ENCODE measurements around the gene RBMS1. TPM values are rescaled to one million over a fixed set of nuclear protein-coding genes. Genes with fewer than 3 reads are reported as not detected.

Gene RBMS1
- total RNA-seq, 1 experiment from 2014 or later, result 65.4 TPM

GRCh38 chr2:160300203-160300602 is 193.4 kb downstream of the RBMS1 start:
- no peak overlapping the region for H3K27ac Mint-ChIP-seq (ENCODE audit: low read depth, unreplicated experiment)
- intact Hi-C loops (cut with micrococcal nuclease), result no loop called here
- peaks cover 70% of the 10 kb centered on the region for H3K36me3 Mint-ChIP-seq (ENCODE audit: insufficient read depth, unreplicated experiment)
- H3K4me3 Mint-ChIP-seq (ENCODE audit: unreplicated experiment), result no peak overlapping the region
- POLR2A ChIA-PET, result interaction anchor here (0.6 kb wide), 1 partner anchor 1004 kb away, joined by 4 read pairs; no protein-coding TSS in a partner anchor
- BruUV-seq (replicated peaks), result no TSS peak
- no peak for DNase-seq (ENCODE audit: unreplicated experiment)
- peaks cover 9% of the 10 kb centered on the region for H3K4me1 Mint-ChIP-seq (ENCODE audit: insufficient read depth, unreplicated experiment)
- H3K27me3 Mint-ChIP-seq (ENCODE audit: insufficient read depth, unreplicated experiment), result no peaks in the 10 kb centered on the region
- no peaks in the 10 kb centered on the region for H3K9me3 Mint-ChIP-seq (ENCODE audit: unreplicated experiment)
- CTCF ChIA-PET, result interaction anchor here (0.5 to 1.3 kb wide), 5 partner anchors 9 to 526 kb away, joined by 3 to 4 read pairs (median 3); no protein-coding TSS in a partner anchor
- TF ChIP-seq CTCF (IDR thresholded peaks at IDR 0.05; ENCODE audit: unreplicated experiment), result no peak

GRCh38 chr2:160299540-160299939 is 194.1 kb downstream of the RBMS1 start:
- Mint-ChIP-seq H3K27ac (ENCODE audit: low read depth, unreplicated experiment) (no peak overlapping the region), H3K36me3 (ENCODE audit: insufficient read depth, unreplicated experiment) (peaks cover 70% of the 10 kb centered on the region), H3K4me1 (ENCODE audit: insufficient read depth, unreplicated experiment) (peaks cover 12% of the 10 kb centered on the region), H3K9me3 (ENCODE audit: unreplicated experiment) (no peaks in the 10 kb centered on the region), H3K27me3 (ENCODE audit: insufficient read depth, unreplicated experiment) (no peaks in the 10 kb centered on the region), H3K4me3 (ENCODE audit: unreplicated experiment) (no peak overlapping the region)
- ChIA-PET POLR2A (interaction anchor here (0.6 kb wide), 1 partner anchor 1003 kb away, joined by 4 read pairs; no protein-coding TSS in a partner anchor), CTCF (interaction anchor here (0.6 to 1.3 kb wide), 4 partner anchors 11 to 96 kb away, joined by 3 to 4 read pairs (median 3); no protein-coding TSS in a partner anchor)
- DNase-seq (ENCODE audit: unreplicated experiment), result no peak
- no TSS peak for BruUV-seq (replicated peaks)
- intact Hi-C loops (cut with micrococcal nuclease), result no loop called here
- TF ChIP-seq CTCF (IDR thresholded peaks at IDR 0.05; ENCODE audit: unreplicated experiment), result no peak

GRCh38 chr2:160298960-160299359 is 194.6 kb downstream of the RBMS1 start:
- H3K4me3 Mint-ChIP-seq (ENCODE audit: unreplicated experiment), result no peak overlapping the region
- no peak overlapping the region for H3K27ac Mint-ChIP-seq (ENCODE audit: low read depth, unreplicated experiment)
- no TSS peak for BruUV-seq (replicated peaks)
- no peaks in the 10 kb centered on the region for H3K27me3 Mint-ChIP-seq (ENCODE audit: insufficient read depth, unreplicated experiment)
- peaks cover 17% of the 10 kb centered on the region for H3K4me1 Mint-ChIP-seq (ENCODE audit: insufficient read depth, unreplicated experiment)
- intact Hi-C loops (cut with micrococcal nuclease), result no loop called here
- H3K9me3 Mint-ChIP-seq (ENCODE audit: unreplicated experiment), result no peaks in the 10 kb centered on the region
- no peak for TF ChIP-seq CTCF (IDR thresholded peaks at IDR 0.05; ENCODE audit: unreplicated experiment)
- peaks cover 69% of the 10 kb centered on the region for H3K36me3 Mint-ChIP-seq (ENCODE audit: insufficient read depth, unreplicated experiment)
- ChIA-PET POLR2A (no interaction called here), CTCF (interaction anchor here (0.6 to 1.3 kb wide), 5 partner anchors 10 to 95 kb away, joined by 3 to 4 read pairs (median 3); no protein-coding TSS in a partner anchor)
- DNase-seq (ENCODE audit: unreplicated experiment), result no peak

GRCh38 chr2:160295519-160296207 is 197.9 kb downstream of the RBMS1 start:
- no peak for DNase-seq (ENCODE audit: unreplicated experiment)
- Mint-ChIP-seq H3K9me3 (ENCODE audit: unreplicated experiment) (no peaks in the 10 kb centered on the region), H3K36me3 (ENCODE audit: insufficient read depth, unreplicated experiment) (peaks cover 46% of the 10 kb centered on the region), H3K4me1 (ENCODE audit: insufficient read depth, unreplicated experiment) (peaks cover 46% of the 10 kb centered on the region), H3K27ac (ENCODE audit: low read depth, unreplicated experiment) (peak overlapping the region; percentile 81), H3K27me3 (ENCODE audit: insufficient read depth, unreplicated experiment) (no peaks in the 10 kb centered on the region), H3K4me3 (ENCODE audit: unreplicated experiment) (no peak overlapping the region)
- POLR2A ChIA-PET, result interaction anchor here (0.7 to 1.7 kb wide), 3 partner anchors 44 to 124 kb away, joined by 3 to 7 read pairs (median 4); no protein-coding TSS in a partner anchor
- TF ChIP-seq CTCF (IDR thresholded peaks at IDR 0.05; ENCODE audit: unreplicated experiment), result no peak
- CTCF ChIA-PET, result interaction anchor here (0.6 to 1.8 kb wide), 6 partner anchors 9 to 854 kb away, joined by 3 to 6 read pairs (median 4); no protein-coding TSS in a partner anchor
- BruUV-seq (replicated peaks), result no TSS peak
- intact Hi-C loops (cut with micrococcal nuclease), result no loop called here
